ENCODE results near the gene MICU2. TPM values are rescaled to one million over a fixed set of nuclear protein-coding genes. Genes with fewer than 3 reads are reported as not detected.
A peak's percentile ranks its signal among the peaks of the same experiment; 100 is the strongest.

Gene MICU2
- total and polyA plus RNA-seq, 10 of the 15 experiments (the other 5 are each of a cell fraction or from before 2014, with no cell fraction given), result 17.7 to 56.6 (median 43.8) TPM

DNA sequence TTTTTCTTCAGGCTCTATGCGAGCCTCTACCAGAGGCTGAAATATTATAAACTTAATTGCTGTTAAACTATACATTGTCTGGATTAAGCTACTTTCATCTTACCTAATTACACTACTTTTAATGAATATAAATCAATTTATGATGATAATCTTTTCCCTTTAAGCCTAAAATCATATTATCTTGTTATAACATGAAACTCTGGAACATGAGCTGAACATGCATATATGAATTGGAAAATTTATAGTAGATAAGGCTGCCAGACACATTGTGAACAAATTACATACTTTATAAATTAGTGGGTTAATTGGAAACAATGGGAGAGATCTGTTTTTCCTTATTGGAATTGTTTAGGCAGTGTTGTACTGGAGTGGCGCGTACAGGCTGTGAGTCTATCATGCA lies 99.6 kb downstream of the MICU2 start:
- no peak for FAIRE-seq
- BruUV-seq (replicated peaks), result no TSS peak
- no peak for ATAC-seq
- 100% methylated on average over 3 of the region's 3 CpGs for WGBS (ENCODE audit: insufficient coverage, insufficient replicate concordance, low lambda C conversion rate, missing lambda C conversion rate)
- no peaks in the 10 kb centered on the region for H3K4me1 ChIP-seq (ENCODE audit: control insufficient read depth, insufficient read depth, low read length)
- H2AFZ ChIP-seq (ENCODE audit: control insufficient read depth, low read depth, low read length), result no peak overlapping the region
- TF ChIP-seq EED (IDR thresholded peaks at IDR 0.05; ENCODE audit: low read depth), result no peak
- TF ChIP-seq, protein P1, sequence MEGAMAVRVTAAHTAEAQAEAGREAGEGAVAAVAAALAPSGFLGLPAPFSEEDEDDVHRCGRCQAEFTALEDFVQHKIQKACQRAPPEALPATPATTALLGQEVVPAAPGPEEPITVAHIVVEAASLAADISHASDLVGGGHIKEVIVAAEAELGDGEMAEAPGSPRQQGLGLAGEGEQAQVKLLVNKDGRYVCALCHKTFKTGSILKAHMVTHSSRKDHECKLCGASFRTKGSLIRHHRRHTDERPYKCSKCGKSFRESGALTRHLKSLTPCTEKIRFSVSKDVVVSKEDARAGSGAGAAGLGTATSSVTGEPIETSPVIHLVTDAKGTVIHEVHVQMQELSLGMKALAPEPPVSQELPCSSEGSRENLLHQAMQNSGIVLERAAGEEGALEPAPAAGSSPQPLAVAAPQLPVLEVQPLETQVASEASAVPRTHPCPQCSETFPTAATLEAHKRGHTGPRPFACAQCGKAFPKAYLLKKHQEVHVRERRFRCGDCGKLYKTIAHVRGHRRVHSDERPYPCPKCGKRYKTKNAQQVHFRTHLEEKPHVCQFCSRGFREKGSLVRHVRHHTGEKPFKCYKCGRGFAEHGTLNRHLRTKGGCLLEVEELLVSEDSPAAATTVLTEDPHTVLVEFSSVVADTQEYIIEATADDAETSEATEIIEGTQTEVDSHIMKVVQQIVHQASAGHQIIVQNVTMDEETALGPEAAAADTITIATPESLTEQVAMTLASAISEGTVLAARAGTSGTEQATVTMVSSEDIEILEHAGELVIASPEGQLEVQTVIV (IDR thresholded peaks at IDR 0.05; ENCODE audit: borderline replicate concordance, partially characterized antibody), result no peak
- H3K27ac ChIP-seq (ENCODE audit: control insufficient read depth, insufficient read depth), result no peak overlapping the region
- H3K27me3 ChIP-seq (replicated peaks in 1 of 2; ENCODE audit: control insufficient read depth in 2 of 2, insufficient read depth in 2 of 2, low read length in 1 of 2), result no peaks in the 10 kb centered on the region
- H3K79me2 ChIP-seq (ENCODE audit: control insufficient read depth, insufficient read depth, low read length), result no peaks in the 10 kb centered on the region
- H3K36me3 ChIP-seq (ENCODE audit: control insufficient read depth in 2 of 2, insufficient read depth in 2 of 2, low read length in 1 of 2), result peaks cover 1 to 10% of the 10 kb centered on the region in 2 experiments; a peak in 3 of 4 replicates
- H4K20me1 ChIP-seq (ENCODE audit: control insufficient read depth, insufficient read depth), result no peaks in the 10 kb centered on the region
- no peak overlapping the region for H3K9ac ChIP-seq (ENCODE audit: control insufficient read depth, insufficient read depth, low read length)
- H3K9me3 ChIP-seq (replicated peaks; ENCODE audit: control insufficient read depth, insufficient read depth, low read length), result no peaks in the 10 kb centered on the region
- ChIA-PET RAD21 (ENCODE audit: unreplicated experiment) (no interaction called here), POLR2A (no interaction called here), CTCF (interaction anchor here (1.0 kb wide), 1 partner anchor 27 kb away, joined by 3 read pairs; no protein-coding TSS in a partner anchor), SMC1A (ENCODE audit: uncharacterized antibody, unreplicated experiment) (no interaction called here)
- H3K4me3 ChIP-seq, result no peak overlapping the region
- no peak for DNase-seq (ENCODE audit: low read depth, low spot score)
- no peak overlapping the region for H3K4me2 ChIP-seq (ENCODE audit: control insufficient read depth, insufficient read depth)
- in situ Hi-C loops (cut with MboI), result no loop called here
- intact Hi-C loops (cut with micrococcal nuclease; ENCODE audit: unreplicated experiment), result no loop called here

DNA sequence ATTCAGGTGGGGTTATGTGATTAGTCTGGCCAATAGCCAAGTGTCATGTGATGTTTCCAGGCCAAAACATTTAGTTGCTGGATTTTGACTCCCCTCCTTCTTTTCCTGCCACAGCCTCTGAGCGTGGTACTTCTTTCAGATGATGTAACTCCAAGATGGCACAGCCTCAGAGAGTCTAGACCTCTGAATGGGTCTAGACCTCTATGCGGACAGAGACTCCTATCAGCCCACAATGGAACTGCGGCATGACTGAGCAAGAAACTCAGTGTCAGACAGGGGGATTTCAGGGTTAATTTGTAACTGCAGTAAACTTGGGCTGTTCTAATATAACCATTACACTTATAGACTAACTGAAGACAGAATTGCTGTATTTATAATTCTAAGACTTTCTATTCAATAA lies 102.3 kb downstream of the MICU2 start:
- no peak overlapping the region for H3K4me2 ChIP-seq (ENCODE audit: control insufficient read depth, insufficient read depth)
- H3K4me3 ChIP-seq, result no peak overlapping the region
- FAIRE-seq (no peak), DNase-seq (ENCODE audit: low read depth, low spot score) (no peak), ATAC-seq (peak; percentile 48)
- intact Hi-C loops (cut with micrococcal nuclease; ENCODE audit: unreplicated experiment), result no loop called here
- in situ Hi-C loops (cut with MboI), result no loop called here
- no peaks in the 10 kb centered on the region for H3K4me1 ChIP-seq (ENCODE audit: control insufficient read depth, insufficient read depth, low read length)
- SMC1A ChIA-PET (ENCODE audit: uncharacterized antibody, unreplicated experiment), result no interaction called here
- no peaks in the 10 kb centered on the region for H3K27me3 ChIP-seq (replicated peaks in 1 of 2; ENCODE audit: control insufficient read depth in 2 of 2, insufficient read depth in 2 of 2, low read length in 1 of 2)
- no peak overlapping the region for H2AFZ ChIP-seq (ENCODE audit: control insufficient read depth, low read depth, low read length)
- TSS peak; percentile 41 for BruUV-seq (replicated peaks)
- no peaks in the 10 kb centered on the region for H3K79me2 ChIP-seq (ENCODE audit: control insufficient read depth, insufficient read depth, low read length)
- RAD21 ChIA-PET (ENCODE audit: unreplicated experiment), result no interaction called here
- H4K20me1 ChIP-seq (ENCODE audit: control insufficient read depth, insufficient read depth), result no peaks in the 10 kb centered on the region
- CTCF ChIA-PET, result no interaction called here
- H3K9ac ChIP-seq (ENCODE audit: control insufficient read depth, insufficient read depth, low read length), result no peak overlapping the region
- H3K36me3 ChIP-seq (ENCODE audit: control insufficient read depth in 2 of 2, insufficient read depth in 2 of 2, low read length in 1 of 2), result peaks cover 0 to 7% of the 10 kb centered on the region in 2 experiments; a peak in 2 of 4 replicates
- no peaks in the 10 kb centered on the region for H3K9me3 ChIP-seq (replicated peaks; ENCODE audit: control insufficient read depth, insufficient read depth, low read length)
- no peak overlapping the region for H3K27ac ChIP-seq (ENCODE audit: control insufficient read depth, insufficient read depth)
- POLR2A ChIA-PET, result no interaction called here
- 93% methylated on average over 3 of the region's 3 CpGs for WGBS (ENCODE audit: insufficient coverage, insufficient replicate concordance, low lambda C conversion rate, missing lambda C conversion rate)
- no peak for TF ChIP-seq KDM1A (IDR thresholded peaks at IDR 0.05; ENCODE audit: borderline replicate concordance)
- TF ChIP-seq, protein P2, sequence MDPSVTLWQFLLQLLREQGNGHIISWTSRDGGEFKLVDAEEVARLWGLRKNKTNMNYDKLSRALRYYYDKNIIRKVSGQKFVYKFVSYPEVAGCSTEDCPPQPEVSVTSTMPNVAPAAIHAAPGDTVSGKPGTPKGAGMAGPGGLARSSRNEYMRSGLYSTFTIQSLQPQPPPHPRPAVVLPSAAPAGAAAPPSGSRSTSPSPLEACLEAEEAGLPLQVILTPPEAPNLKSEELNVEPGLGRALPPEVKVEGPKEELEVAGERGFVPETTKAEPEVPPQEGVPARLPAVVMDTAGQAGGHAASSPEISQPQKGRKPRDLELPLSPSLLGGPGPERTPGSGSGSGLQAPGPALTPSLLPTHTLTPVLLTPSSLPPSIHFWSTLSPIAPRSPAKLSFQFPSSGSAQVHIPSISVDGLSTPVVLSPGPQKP (IDR thresholded peaks at IDR 0.05; ENCODE audit: low read depth, low read length), result no peak
- no peak for TF ChIP-seq SMC3 (IDR thresholded peaks at IDR 0.05; ENCODE audit: borderline replicate concordance, low read length)
- no peak for TF ChIP-seq TAF1 (IDR thresholded peaks at IDR 0.05; ENCODE audit: borderline replicate concordance, low read depth, low read length)
- TF ChIP-seq, protein P3, sequence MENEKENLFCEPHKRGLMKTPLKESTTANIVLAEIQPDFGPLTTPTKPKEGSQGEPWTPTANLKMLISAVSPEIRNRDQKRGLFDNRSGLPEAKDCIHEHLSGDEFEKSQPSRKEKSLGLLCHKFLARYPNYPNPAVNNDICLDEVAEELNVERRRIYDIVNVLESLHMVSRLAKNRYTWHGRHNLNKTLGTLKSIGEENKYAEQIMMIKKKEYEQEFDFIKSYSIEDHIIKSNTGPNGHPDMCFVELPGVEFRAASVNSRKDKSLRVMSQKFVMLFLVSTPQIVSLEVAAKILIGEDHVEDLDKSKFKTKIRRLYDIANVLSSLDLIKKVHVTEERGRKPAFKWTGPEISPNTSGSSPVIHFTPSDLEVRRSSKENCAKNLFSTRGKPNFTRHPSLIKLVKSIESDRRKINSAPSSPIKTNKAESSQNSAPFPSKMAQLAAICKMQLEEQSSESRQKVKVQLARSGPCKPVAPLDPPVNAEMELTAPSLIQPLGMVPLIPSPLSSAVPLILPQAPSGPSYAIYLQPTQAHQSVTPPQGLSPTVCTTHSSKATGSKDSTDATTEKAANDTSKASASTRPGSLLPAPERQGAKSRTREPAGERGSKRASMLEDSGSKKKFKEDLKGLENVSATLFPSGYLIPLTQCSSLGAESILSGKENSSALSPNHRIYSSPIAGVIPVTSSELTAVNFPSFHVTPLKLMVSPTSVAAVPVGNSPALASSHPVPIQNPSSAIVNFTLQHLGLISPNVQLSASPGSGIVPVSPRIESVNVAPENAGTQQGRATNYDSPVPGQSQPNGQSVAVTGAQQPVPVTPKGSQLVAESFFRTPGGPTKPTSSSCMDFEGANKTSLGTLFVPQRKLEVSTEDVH (IDR thresholded peaks at IDR 0.05; ENCODE audit: low read depth, partially characterized antibody), result no peak
- TF ChIP-seq, protein P1 (IDR thresholded peaks at IDR 0.05; ENCODE audit: borderline replicate concordance, partially characterized antibody), result no peak
- no peak for TF ChIP-seq ZNF384 (IDR thresholded peaks at IDR 0.05; ENCODE audit: borderline replicate concordance, low read depth, low read length)

All from GM12878 (cell line).